DOHH2 (cell line): ENCODE results near the gene RAET1L.
A peak's percentile ranks its signal among the peaks of the same experiment; 100 is the strongest.

Experiments used
- EZH2phosphoT487 ChIP-seq: fragments of 200-600 bp; sonication (generic); IDR thresholded peaks from 2 replicates; pipeline ENCODE4 v1.6.1; 2017; ENCODE audit warnings: borderline replicate concordance, mild to moderate bottlenecking, antibody characterized with exemption, low read length, moderate library complexity, mixed read lengths
- TF ChIP-seq, protein P1 (sequence below): fragments of 200-600 bp; sonication (generic); IDR thresholded peaks from one replicate; pipeline ENCODE4 v1.5.1; 2014; ENCODE audit warnings: antibody characterized with exemption, mild to moderate bottlenecking, low read depth, low read length; ENCODE audit not compliant: poor library complexity, severe bottlenecking

- no peak for TF ChIP-seq EZH2phosphoT487
- TF ChIP-seq, protein P1, sequence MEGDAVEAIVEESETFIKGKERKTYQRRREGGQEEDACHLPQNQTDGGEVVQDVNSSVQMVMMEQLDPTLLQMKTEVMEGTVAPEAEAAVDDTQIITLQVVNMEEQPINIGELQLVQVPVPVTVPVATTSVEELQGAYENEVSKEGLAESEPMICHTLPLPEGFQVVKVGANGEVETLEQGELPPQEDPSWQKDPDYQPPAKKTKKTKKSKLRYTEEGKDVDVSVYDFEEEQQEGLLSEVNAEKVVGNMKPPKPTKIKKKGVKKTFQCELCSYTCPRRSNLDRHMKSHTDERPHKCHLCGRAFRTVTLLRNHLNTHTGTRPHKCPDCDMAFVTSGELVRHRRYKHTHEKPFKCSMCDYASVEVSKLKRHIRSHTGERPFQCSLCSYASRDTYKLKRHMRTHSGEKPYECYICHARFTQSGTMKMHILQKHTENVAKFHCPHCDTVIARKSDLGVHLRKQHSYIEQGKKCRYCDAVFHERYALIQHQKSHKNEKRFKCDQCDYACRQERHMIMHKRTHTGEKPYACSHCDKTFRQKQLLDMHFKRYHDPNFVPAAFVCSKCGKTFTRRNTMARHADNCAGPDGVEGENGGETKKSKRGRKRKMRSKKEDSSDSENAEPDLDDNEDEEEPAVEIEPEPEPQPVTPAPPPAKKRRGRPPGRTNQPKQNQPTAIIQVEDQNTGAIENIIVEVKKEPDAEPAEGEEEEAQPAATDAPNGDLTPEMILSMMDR = peak; percentile 68
Measured at GRCh38 chr6:150068720-150069648, 43.7 kb upstream of the RAET1L start, which contains the start of gene ULBP3.
